Upper lobe of left lung (tissue), 6 donors: ENCODE results near the gene LRRC26. TPM values are rescaled to one million over a fixed set of nuclear protein-coding genes. Genes with fewer than 3 reads are reported as not detected.

Source experiments
- ATAC-seq, 2 donors: fragments of 200-7000 bp; cut with Tn5 transposase; one replicate each; pipeline ENCODE4 v1.9.1; 2022; ENCODE audit warnings: mild to moderate bottlenecking in 2 of 2, moderate library complexity in 2 of 2; ENCODE audit not compliant: low FRiP score in 2 of 2
- DNase-seq, 2 donors: peaks; one replicate each; pipeline ENCODE4 v3.0.0-alpha.2; 2019 to 2020
- H3K27ac ChIP-seq, 4 donors: fragments of 200-600 bp; sonication (generic); one replicate each; pipeline ENCODE4 v1.5.1; 2016 to 2019
- H3K27me3 ChIP-seq, 4 donors: fragments of 200-600 bp; sonication (generic); one replicate each; pipeline ENCODE4 v1.5.1; 2017 to 2019
- H3K36me3 ChIP-seq, 4 donors: fragments of 200-600 bp; sonication (generic); one replicate each; pipeline ENCODE4 v1.5.1; 2016 to 2019
- H3K4me1 ChIP-seq, 4 donors: fragments of 200-600 bp; sonication (generic); one replicate each; pipeline ENCODE4 v1.5.1; 2018 to 2019
- H3K4me3 ChIP-seq, 4 donors: fragments of 200-600 bp; sonication (generic); one replicate each; pipeline ENCODE4 v1.5.1; 2017 to 2019; ENCODE audit warnings: mild to moderate bottlenecking in 2 of 4, moderate library complexity in 1 of 4
- H3K9me3 ChIP-seq, 4 donors: fragments of 200-600 bp; sonication (generic); one replicate each; pipeline ENCODE4 v1.5.1; 2018 to 2019
- EP300 ChIP-seq, 4 donors: sonication (generic); formaldehyde crosslinking; IDR thresholded peaks; one replicate each; pipeline ENCODE4 v1.5.1; 2017; ENCODE audit warnings: antibody characterized with exemption in 4 of 4, control low read depth in 2 of 4
- POLR2A ChIP-seq, 4 donors: fragments of 450-650 bp; IDR thresholded peaks; one replicate each; pipeline ENCODE4 v1.5.1; 2016 to 2017; ENCODE audit warnings: antibody characterized with exemption in 4 of 4, mild to moderate bottlenecking in 2 of 4
- POLR2AphosphoS5 ChIP-seq, 2 donors: sonication (generic); formaldehyde crosslinking; IDR thresholded peaks; one replicate each; pipeline ENCODE4 v1.5.1; 2017; ENCODE audit warnings: antibody characterized with exemption in 2 of 2
- WGBS, 2 donors: methylation state at CpG; one replicate each; pipeline ENCODE4 v1.1.5; 2017 to 2018; 5-methylcytosine and 5-hydroxymethylcytosine counted together
- total RNA-seq, 6 donors: library from RNA; depleted of rRNA in 4 of 6; stranded (reverse); fragments of >200 nt in 4 of 6; gene quantifications; one replicate each; pipeline versions ENCODE4 v1.1.0 to v1.2.1, GENCODE V29; 2016 to 2021
- TF ChIP-seq, protein P1 (sequence below), 6 experiments: fragments of 450-650 bp in 4 of 6; fragments of 200-600 bp in 2 of 6; sonication (generic) in 2 of 6; IDR thresholded peaks; one replicate each; pipeline ENCODE4 v1.5.1; 2016 to 2019; ENCODE audit warnings: antibody characterized with exemption in 6 of 6
- donor health status: DM: no; HTN: no; CAD: no; lungs with moderate emphysema.
- donor health status: DM: no; HTN: yes; CAD: no; lungs with severe emphysema.

Gene LRRC26
- total RNA-seq, 6 donors from 2014 or later: 0.46 to 6.3 (median 1.7) TPM; not detected in 2

DNA sequence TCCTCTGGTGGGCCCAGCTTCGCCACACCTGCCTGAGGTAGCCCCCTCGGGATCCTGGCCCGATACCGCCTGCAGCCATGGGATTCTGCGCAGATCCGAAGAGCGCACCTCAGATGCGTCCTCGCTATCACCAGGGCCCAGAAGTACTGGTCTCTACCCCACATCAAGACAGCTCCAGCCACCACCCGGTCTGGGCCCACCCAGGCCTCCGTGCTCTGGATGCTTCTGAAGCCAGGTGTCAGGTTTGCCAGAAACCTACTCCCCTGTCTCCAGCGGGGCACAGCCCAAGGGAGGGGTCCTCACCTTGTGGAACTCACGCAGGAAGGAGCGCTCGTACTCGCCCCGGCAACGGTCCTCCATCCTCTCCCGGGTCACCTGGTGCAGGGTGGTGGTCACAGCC is 16.1 kb upstream of the LRRC26 start:
- WGBS, 2 donors: 97% methylated on average over 19 of the region's 19 CpGs; no CpG with 5 or more reads in 1 of the 2 donors
- Histone ChIP-seq H3K36me3 (peaks cover 20 to 77% (median 66%) of the 10 kb centered on the region in 4 donors), H3K27ac (no peak overlapping the region), H3K27me3 (no peaks in the 10 kb centered on the region), H3K4me3 (peak overlapping the region in 1 of 4 donors; percentile 84), H3K4me1 (peaks cover 35 to 51% (median 37%) of the 10 kb centered on the region in 4 donors), H3K9me3 (no peaks in the 10 kb centered on the region)
- TF ChIP-seq EP300 (IDR thresholded peaks at IDR 0.05) (no peak), POLR2AphosphoS5 (IDR thresholded peaks at IDR 0.05) (no peak)
- DNase-seq (peak in 1 of 2 donors; percentile 71), ATAC-seq (no peak)

DNA sequence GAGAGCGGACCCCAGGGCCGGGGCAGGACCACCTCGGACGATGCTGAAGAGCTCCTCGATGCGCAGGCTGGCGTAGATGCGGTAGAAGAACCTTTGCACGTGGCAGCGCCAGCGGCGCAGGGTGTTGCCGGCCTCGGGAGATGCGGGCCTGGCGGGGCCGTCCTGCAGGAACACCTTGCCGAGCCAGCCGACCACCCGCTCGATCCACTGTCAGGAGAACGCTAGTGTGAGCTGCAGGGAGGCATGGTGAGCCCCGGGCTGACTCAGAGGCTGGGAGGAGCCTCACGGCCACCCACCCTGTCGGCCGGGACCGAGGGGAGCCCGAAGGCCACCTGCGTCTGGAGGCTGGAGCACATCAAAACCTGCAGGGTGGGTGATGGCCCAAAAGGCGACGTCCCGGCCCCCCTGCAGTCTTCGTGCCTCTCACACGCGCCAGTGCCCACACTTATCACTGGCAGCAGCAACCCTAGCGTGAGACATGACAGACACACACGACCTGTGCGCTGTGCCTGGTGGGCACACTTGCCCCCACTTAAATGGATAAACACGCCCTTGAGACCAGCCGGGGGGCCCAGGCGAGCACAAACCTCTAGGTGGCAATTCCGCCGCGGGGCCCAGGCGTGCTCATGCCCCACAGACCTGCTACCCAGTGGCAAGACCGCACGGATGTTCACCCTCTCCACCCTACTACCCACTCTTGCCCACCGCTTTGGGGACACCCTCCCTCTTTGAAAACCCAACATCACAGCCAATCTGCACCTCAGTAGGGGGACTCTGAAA is 15.2 kb upstream of the LRRC26 start:
- Histone ChIP-seq H3K36me3 (peaks cover 28 to 77% (median 68%) of the 10 kb centered on the region in 4 donors), H3K27me3 (no peaks in the 10 kb centered on the region), H3K27ac (no peak overlapping the region), H3K4me1 (peaks cover 28 to 43% (median 29%) of the 10 kb centered on the region in 4 donors), H3K9me3 (no peaks in the 10 kb centered on the region), H3K4me3 (no peak overlapping the region)
- DNase-seq: peak in 1 of 2 donors; percentile 82
- no peak for ATAC-seq
- TF ChIP-seq POLR2AphosphoS5 (IDR thresholded peaks at IDR 0.05): no peak
- no peak for TF ChIP-seq EP300 (IDR thresholded peaks at IDR 0.05)
- TF ChIP-seq, protein P1, sequence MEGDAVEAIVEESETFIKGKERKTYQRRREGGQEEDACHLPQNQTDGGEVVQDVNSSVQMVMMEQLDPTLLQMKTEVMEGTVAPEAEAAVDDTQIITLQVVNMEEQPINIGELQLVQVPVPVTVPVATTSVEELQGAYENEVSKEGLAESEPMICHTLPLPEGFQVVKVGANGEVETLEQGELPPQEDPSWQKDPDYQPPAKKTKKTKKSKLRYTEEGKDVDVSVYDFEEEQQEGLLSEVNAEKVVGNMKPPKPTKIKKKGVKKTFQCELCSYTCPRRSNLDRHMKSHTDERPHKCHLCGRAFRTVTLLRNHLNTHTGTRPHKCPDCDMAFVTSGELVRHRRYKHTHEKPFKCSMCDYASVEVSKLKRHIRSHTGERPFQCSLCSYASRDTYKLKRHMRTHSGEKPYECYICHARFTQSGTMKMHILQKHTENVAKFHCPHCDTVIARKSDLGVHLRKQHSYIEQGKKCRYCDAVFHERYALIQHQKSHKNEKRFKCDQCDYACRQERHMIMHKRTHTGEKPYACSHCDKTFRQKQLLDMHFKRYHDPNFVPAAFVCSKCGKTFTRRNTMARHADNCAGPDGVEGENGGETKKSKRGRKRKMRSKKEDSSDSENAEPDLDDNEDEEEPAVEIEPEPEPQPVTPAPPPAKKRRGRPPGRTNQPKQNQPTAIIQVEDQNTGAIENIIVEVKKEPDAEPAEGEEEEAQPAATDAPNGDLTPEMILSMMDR (IDR thresholded peaks at IDR 0.05): no peak
- TF ChIP-seq POLR2A (IDR thresholded peaks at IDR 0.05): no peak
- 96 to 97% methylated on average over 39 to 42 of the region's 48 CpGs for WGBS, 2 donors

DNA sequence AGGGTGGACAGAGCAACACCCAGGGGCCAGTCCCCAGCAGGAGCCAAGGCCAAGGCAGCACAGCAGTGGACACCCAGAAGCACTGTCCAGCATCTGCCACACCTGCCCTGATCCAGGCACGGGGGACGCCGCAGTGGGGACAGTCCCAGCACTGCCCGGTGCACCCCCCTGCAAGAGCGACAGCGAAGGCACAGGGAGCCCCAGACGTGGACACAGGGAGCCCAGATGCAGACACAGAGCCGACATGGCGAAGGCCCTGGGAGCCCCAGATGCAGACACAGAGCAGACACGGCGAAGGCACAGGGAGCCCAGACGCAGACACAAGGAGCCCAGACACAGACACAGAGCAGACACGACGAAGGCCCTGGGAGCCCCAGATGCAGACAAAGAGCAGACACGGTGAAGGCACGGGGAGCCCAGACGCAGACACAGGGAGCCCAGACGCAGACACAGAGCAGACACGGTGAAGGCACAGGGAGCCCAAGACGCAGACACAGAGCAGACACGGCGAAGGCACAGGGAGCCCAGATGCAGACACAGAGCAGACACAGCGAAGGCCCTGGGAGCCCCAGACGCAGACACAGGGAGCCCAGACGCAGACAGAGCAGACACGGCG is 14.2 kb upstream of the LRRC26 start:
- H3K9me3 ChIP-seq: no peaks in the 10 kb centered on the region
- no peaks in the 10 kb centered on the region for H3K27me3 ChIP-seq
- 93 to 94% methylated on average over 22 to 27 of the region's 27 CpGs for WGBS, 2 donors
- no peak for TF ChIP-seq POLR2A (IDR thresholded peaks at IDR 0.05)
- DNase-seq (peak in 1 of 2 donors; percentile 66), ATAC-seq (no peak)
- H3K27ac ChIP-seq: no peak overlapping the region
- H3K4me3 ChIP-seq: no peak overlapping the region
- peaks cover 31 to 83% (median 72%) of the 10 kb centered on the region in 4 donors for H3K36me3 ChIP-seq
- peaks cover 19 to 33% (median 20%) of the 10 kb centered on the region in 4 donors for H3K4me1 ChIP-seq

DNA sequence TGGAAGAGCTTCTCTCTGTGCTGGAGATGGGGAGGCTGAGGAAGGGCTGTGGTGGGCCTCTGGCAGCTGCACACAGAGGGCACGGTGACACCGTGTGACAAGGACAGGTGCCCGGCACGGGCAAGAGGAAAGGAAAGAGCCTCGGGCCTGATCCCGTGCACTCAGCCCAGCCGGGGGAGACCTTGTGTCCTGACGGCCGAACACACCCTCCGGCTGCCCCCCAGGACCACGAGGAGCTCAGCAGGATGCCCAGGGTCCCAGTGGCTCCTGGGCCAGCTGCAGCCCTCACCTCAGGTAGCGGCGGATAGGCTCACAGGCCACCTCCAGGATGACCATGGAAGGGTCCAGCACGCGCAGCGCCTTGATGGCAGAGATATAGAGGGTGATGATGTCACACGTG is 13.0 kb upstream of the LRRC26 start:
- DNase-seq: peak in 1 of 2 donors; percentile 63
- no peak for ATAC-seq
- H3K27ac ChIP-seq: no peak overlapping the region
- H3K9me3 ChIP-seq: no peaks in the 10 kb centered on the region
- H3K4me3 ChIP-seq: no peak overlapping the region
- peaks cover 31 to 96% (median 82%) of the 10 kb centered on the region in 4 donors for H3K36me3 ChIP-seq
- TF ChIP-seq, protein P1 (IDR thresholded peaks at IDR 0.05): no peak
- TF ChIP-seq EP300 (IDR thresholded peaks at IDR 0.05) (no peak), POLR2AphosphoS5 (IDR thresholded peaks at IDR 0.05) (no peak), POLR2A (IDR thresholded peaks at IDR 0.05) (no peak)
- WGBS, 2 donors: 82 to 95% methylated on average over 5 to 16 of the region's 17 CpGs
- peaks cover 17 to 28% (median 19%) of the 10 kb centered on the region in 4 donors for H3K4me1 ChIP-seq
- no peaks in the 10 kb centered on the region for H3K27me3 ChIP-seq

DNA sequence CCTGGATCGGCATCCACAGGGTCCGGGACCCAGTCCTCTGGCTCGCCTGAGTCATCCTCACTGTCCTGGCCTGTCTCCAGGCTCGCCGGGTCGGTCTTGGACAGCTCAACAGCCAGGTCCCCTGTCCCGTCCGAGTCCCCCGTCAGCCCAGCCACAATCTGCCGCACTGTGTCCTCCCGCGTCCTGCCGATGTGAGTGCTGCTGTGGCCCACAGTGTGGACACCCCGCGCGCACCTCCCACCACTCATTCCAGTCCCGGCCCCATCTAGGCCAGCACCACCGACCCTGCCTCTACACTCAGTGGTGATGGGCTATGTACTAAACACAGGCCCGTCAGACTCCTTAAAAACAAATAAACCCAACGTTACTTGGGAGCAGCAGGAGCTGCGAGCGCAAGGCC is 11.8 kb upstream of the LRRC26 start:
- peak in 1 of 2 donors; percentile 78 for DNase-seq
- Histone ChIP-seq H3K27ac (no peak overlapping the region), H3K4me3 (no peak overlapping the region), H3K27me3 (no peaks in the 10 kb centered on the region), H3K9me3 (no peaks in the 10 kb centered on the region), H3K36me3 (peaks cover 31 to 92% (median 84%) of the 10 kb centered on the region in 4 donors), H3K4me1 (peaks cover 6 to 17% (median 8%) of the 10 kb centered on the region in 4 donors)
- no peak for ATAC-seq
- WGBS, 2 donors: 89 to 95% methylated on average over 9 to 20 of the region's 22 CpGs
- TF ChIP-seq POLR2A (IDR thresholded peaks at IDR 0.05) (no peak), POLR2AphosphoS5 (IDR thresholded peaks at IDR 0.05) (no peak), EP300 (IDR thresholded peaks at IDR 0.05) (no peak)
- TF ChIP-seq, protein P1 (IDR thresholded peaks at IDR 0.05): no peak
